ENCODE measurements around the gene GRK7. TPM values are rescaled to one million over a fixed set of nuclear protein-coding genes. Genes with fewer than 3 reads are reported as not detected.

The GRK7 gene
- total and polyA plus RNA-seq, 2 of the 4 experiments (the other 2 are of a cell fraction), result not detected

- WGBS, 2 experiments (ENCODE audit: extremely low coverage in 2 of 2, insufficient read length in 1 of 2), result no CpG with 5 or more reads among the region's 4 CpGs
Observed at GRCh38 chr3:141746962-141747361, 16.2 kb upstream of the GRK7 start.

More at GRCh38 chr3:141746962-141747361, 16.2 kb upstream of the GRK7 start:
- Histone ChIP-seq H3K4me1 (ENCODE audit: control insufficient read depth, insufficient read depth, low read length) (peaks cover 2% of the 10 kb centered on the region; the same call in 1 of the 2 replicates), H2BK20ac (ENCODE audit: low read depth, low read length) (no peak overlapping the region), H3K9me3 (ENCODE audit: control insufficient read depth, insufficient read depth, low read length) (no peaks in the 10 kb centered on the region), H3K4me2 (ENCODE audit: low read depth, low read length) (no peak overlapping the region), H3K56ac (ENCODE audit: extremely low read depth, insufficient read depth, low read length) (no peak overlapping the region), H3K4me3 (ENCODE audit: insufficient read depth, low read depth, low read length) (no peak overlapping the region), H4K20me1 (ENCODE audit: insufficient read depth, low read length) (peaks cover 30% of the 10 kb centered on the region), H4K8ac (ENCODE audit: low read depth in 2 of 2, low read length in 2 of 2) (no peak overlapping the region), H2BK15ac (ENCODE audit: low read depth, low read length) (no peak overlapping the region), H3K27me3 (ENCODE audit: control insufficient read depth, insufficient read depth, low read length) (no peaks in the 10 kb centered on the region), H4K91ac (ENCODE audit: insufficient read depth, low read depth, low read length) (no peak overlapping the region), H2AK9ac (replicated peaks; ENCODE audit: low read depth, low read length, poor library complexity) (no peak overlapping the region), H3K14ac (replicated peaks; ENCODE audit: low read depth, low read length) (no peak overlapping the region), H3K27ac (ENCODE audit: insufficient read depth, low read length) (no peak overlapping the region), H2AFZ (replicated peaks; ENCODE audit: low read length, poor library complexity) (no peak overlapping the region), H3K9me1 (ENCODE audit: insufficient read depth, low read length) (peaks cover 3% of the 10 kb centered on the region; the same call in 1 of the 2 replicates), H2AK5ac (ENCODE audit: low read depth, low read length) (no peak overlapping the region), H4K5ac (ENCODE audit: low read depth, low read length) (no peak overlapping the region), H2BK120ac (ENCODE audit: low read depth, low read length) (no peak overlapping the region), H2BK5ac (ENCODE audit: low read depth, low read length, poor library complexity, severe bottlenecking) (no peak overlapping the region), H3K79me1 (ENCODE audit: low read depth in 1 of 2, low read length in 2 of 2) (peaks cover 5 to 31% of the 10 kb centered on the region in 2 experiments), H3K18ac (ENCODE audit: low read depth, low read length) (no peak overlapping the region), H3K4ac (ENCODE audit: low read depth, low read length) (no peak overlapping the region), H3K9ac (ENCODE audit: low read depth, low read length) (no peak overlapping the region), H3K23ac (ENCODE audit: low read depth, low read length) (no peak overlapping the region), H3K36me3 (ENCODE audit: control insufficient read depth, insufficient read depth, low read length) (peaks cover 28% of the 10 kb centered on the region)
- ATAC-seq (ENCODE audit: low read depth), result no peak
- TF ChIP-seq ELK1 (IDR thresholded peaks at IDR 0.05; ENCODE audit: borderline replicate concordance, low read depth, low read length) (no peak), FOS (IDR thresholded peaks at IDR 0.05; ENCODE audit: low read depth, low read length) (no peak), SMC3 (IDR thresholded peaks at IDR 0.05; ENCODE audit: low read depth, low read length) (no peak), RFX5 (IDR thresholded peaks at IDR 0.05; ENCODE audit: low read depth, low read length) (no peak), POLR2A (IDR thresholded peaks at IDR 0.05; ENCODE audit: low read depth, low read length) (no peak), USF2 (IDR thresholded peaks at IDR 0.05; ENCODE audit: low read depth, low read length) (no peak), RCOR1 (IDR thresholded peaks at IDR 0.05; ENCODE audit: insufficient replicate concordance, low read length) (no peak), MAZ (IDR thresholded peaks at IDR 0.05; ENCODE audit: borderline replicate concordance, low read depth, low read length) (no peak), BHLHE40 (IDR thresholded peaks at IDR 0.05; ENCODE audit: low read depth, low read length) (no peak), NFE2L2 (IDR thresholded peaks at IDR 0.05; ENCODE audit: low read depth, low read length) (no peak)
- ChIA-PET CTCF (interaction anchor here (0.8 kb wide), 1 partner anchor 159 kb away, joined by 3 read pairs; no protein-coding TSS in a partner anchor), POLR2A (ENCODE audit: unreplicated experiment) (no interaction called here)
- in situ Hi-C loops (cut with MboI; ENCODE audit: low sequenced_read_pairs) (no loop called here), dilution Hi-C loops (cut with HindIII; ENCODE audit: low sequenced_read_pairs, unreplicated experiment) (no loop called here), intact Hi-C loops (cut with micrococcal nuclease) (no loop called here)
- BruUV-seq (replicated peaks), result no TSS peak
- DNase-seq, result no peak

All from IMR-90 (cell line).